ENCODE data around the gene CHIA.
A peak's percentile ranks its signal among the peaks of the same experiment; 100 is the strongest.
"Not testable (repeated sequence)": the region's sequence is repeated elsewhere in the genome, so short reads cannot be mapped to it uniquely, and the experiment has no call there.

Gene CHIA

DNA sequence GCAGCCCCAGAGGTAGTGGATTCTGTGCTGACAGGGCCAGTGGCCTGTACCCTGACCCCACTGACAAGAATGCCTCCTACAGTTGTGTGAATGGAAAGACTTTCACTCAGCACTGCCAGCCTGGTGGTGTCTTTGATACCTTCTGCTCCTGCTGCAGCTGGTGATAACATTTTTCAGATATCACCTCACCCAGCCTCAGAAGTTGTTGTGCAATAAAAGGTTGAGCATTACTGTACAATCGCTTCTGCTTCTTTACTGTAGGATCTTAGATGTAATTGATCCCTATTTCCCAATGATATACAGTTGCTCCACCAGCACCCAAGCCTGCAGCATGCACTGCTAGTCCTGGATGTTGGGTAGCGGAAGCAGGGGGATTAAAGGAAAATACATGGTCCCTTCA, 4.8 kb upstream of the CHIA start:
- no peak for DNase-seq (ENCODE audit: low spot score)

DNA sequence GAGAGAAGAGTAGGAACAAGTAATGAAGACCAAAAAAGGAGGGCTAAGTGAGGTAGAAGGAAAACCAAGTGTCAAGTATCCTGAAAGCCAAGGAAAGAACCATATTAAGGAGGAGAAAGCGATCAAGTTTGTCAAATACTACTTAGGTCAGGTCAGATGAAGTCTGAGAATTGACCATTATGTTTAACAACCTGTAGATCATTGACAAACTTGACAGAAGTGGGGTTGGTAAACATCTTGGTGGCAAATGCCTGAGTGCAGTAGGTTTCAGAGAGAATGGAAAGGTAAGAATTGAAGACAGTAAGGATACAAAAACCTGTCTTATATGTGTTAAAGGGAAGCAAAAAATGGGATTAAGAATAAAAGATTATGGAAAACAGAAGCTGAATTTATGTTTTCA, 3.7 kb upstream of the CHIA start:
- no peak for DNase-seq (ENCODE audit: low spot score)

DNA sequence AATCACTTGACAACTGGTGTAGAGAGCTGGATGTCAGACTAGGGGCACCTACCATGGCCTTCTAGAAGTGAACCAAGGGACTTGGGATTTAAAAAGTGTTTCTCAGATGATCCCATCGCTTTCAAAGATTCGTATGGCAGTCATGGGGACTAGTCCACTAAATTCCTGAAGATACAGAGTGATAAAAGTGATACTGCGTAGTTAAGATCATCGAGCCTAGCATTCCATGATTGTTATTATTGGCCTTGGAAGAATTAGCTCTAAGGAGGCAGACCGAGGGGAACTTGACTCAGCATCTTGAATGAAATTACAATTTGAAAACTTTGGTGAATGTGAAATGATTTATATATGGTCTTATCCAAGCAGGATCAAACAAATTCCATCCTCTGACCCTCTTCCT, 1.3 kb upstream of the CHIA start:
- DNase-seq (ENCODE audit: low spot score): no peak

DNA sequence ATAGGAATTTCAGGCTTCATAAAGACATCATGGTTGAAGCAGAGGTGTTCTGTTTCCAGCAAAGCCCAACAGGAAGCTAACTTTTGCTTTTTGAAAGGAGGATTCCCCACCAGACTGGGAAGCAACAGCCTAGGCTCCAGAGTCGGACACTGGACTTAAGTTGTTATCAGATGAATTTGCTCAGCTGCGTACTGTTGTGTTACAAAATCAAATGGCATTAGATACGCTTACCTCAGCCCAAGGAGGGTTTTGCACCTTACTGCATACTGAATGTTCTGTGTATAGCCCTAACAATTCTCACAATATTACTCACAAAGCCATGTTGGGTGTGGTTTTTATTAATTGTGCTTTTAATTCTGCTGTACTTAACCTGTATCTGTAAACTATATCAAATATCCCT, 547 bp upstream of the CHIA start:
- DNase-seq (ENCODE audit: low spot score): no peak

DNA sequence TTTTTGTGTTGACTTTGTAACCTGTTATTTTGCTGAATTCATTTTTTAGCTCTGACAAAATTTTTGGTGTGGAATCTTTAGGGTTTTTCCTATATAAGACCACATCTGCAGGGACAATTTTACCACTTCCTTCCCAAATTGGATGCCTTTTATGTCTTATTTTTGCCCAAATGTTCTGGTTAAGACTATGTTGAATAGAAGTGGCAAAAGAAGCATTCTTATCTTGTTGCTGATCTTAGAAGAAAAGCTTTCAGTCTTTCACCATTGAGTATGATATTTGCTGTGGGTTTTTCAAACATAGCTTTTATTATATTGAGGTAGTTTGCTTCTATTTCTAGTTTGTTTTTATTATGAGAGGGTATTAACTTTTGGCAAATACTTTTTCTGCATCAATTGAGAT, 3.7 kb downstream of the CHIA start:
- DNase-seq (ENCODE audit: low spot score): no peak

DNA sequence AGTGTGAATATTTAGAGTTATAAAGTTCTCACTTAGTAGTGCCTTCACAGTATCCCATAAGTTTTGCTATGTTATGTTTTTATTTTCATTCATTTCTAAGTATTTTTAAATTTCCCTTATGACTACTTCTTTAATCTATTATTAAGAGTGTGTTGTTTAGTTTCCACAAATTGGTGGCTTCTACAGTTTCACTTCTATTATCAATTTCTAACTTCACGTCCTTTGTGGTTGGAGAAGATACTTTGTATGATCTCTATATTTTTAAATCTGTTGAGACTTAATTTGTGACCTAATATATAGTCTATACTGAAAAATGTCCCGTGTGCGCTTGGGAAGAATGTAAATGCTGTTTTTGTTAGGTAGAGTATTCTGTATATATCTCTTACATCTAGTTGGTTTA, 11.7 kb downstream of the CHIA start:
- DNase-seq (ENCODE audit: low spot score): no peak

DNA sequence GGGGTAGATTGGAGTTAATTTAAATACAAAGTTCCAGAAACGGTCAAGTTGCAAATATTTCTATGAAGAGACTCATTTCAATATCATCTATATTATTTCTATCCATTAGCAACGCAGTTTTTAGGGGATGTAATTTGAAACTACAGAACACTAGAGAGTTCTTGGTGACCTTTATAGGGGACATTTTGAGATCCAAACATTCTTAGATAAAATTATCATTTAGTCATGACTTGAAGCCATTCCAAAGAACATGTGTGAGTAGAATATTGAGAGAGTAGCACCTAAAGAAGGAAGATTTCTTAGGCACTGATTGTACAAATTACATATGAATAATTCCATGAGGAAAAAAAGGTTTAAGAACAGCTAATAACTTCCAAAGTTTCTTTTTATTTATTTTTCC, 19.0 kb downstream of the CHIA start:
- no peak for DNase-seq (ENCODE audit: low spot score)

DNA sequence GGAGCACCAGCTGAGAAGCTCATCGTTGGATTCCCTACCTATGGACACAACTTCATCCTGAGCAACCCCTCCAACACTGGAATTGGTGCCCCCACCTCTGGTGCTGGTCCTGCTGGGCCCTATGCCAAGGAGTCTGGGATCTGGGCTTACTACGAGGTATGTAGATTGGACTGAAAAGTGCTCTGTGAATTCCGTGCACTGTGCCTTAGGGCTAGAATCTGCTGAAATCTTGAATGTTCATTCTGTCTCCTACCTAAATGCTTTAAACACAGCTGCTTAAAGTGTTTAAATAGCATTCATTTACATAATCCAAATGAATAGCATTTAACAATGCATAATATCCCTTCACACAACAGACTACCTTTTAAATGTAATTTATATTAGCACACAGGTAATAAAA, 27.9 kb downstream of the CHIA start:
- DNase-seq (ENCODE audit: low spot score): no peak

DNA sequence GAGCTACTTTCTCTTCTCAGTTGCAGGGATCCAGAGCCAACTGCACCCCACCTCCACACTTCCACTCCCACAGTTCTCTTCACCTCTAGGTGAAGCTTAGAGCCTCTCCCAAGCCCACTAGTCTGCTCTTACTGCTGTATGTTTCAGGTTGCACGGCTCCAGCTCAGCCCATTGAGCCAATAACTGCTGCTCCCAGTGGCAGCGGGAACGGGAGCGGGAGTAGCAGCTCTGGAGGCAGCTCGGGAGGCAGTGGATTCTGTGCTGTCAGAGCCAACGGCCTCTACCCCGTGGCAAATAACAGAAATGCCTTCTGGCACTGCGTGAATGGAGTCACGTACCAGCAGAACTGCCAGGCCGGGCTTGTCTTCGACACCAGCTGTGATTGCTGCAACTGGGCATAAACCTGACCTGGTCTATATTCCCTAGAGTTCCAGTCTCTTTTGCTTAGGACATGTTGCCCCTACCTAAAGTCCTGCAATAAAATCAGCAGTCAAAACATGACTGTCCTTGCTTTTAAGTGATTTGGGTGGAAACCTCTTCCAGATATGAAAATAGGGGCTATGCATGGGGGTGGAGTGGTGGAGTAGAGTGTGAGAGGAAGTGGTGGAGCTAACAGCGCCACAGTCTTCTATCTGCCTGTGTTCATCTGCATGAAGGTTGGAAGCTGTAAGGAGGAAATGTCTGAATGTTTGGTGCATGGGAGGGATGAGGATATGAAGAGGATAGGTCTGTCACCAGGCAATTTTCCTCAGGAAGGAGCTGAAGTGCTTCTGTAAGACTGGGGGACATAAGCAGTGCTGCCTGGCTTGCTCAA, 29.6 kb downstream of the CHIA start:
- DNase-seq (ENCODE audit: low spot score): no peak

DNA sequence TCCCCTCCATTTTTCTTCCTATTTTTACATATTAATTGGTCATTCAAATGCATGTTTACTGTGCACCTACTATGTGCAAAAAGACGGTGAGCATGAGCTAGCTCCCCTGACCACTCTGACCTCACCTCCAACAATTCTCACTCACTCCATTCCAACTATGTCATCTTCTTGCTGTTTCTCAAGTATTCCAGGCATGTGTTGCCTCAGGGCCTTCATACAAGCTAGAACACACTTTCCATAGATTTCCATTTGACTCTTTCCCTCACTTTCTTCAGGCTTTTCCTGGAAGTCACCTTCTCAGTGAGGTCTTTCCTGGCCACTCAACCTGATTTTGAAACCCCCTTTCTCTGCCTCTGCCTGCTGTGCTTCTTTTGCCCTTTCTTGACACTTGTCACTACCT, 32.6 kb downstream of the CHIA start:
- DNase-seq (ENCODE audit: low spot score): no peak

DNA sequence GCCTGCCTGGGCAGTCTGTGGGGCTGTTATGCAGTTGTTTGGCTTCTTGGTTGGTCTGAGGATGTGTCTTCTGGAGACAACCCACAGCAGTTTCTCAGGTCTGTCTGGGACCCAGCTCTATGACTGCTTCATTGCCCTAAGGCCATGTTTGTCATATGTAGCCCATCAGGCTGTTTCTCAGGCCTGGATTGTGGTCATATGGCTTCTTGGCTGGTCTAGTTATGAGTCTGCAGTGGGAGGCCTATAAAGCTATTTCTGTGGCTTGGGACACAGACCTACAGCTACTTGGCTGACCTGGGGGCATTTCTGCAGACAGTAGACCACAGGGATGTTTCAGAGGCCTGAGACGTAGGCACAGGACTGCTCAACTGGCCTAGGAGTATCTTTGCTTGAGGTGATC, 41.5 kb downstream of the CHIA start:
- no peak for DNase-seq (ENCODE audit: low spot score)

DNA sequence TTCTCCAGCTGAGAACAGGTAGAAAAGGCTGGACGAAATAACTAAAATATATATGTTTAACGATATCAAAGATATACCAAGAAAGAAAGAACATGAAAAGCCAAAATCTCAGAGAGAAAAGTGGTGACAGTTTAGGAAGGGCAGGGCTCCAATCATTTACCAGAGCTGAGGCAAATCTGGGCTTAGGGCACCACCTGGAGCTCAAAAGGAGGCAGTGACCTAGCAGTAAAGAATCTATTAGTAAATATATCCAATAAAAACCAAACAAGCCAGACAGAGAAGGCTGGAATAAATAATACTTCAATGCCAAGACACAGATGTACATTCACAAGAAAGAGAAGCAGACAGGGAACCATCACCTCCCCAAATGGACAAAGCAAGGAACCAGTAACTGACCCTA, 43.5 kb downstream of the CHIA start:
- DNase-seq (ENCODE audit: low spot score): no peak

DNA sequence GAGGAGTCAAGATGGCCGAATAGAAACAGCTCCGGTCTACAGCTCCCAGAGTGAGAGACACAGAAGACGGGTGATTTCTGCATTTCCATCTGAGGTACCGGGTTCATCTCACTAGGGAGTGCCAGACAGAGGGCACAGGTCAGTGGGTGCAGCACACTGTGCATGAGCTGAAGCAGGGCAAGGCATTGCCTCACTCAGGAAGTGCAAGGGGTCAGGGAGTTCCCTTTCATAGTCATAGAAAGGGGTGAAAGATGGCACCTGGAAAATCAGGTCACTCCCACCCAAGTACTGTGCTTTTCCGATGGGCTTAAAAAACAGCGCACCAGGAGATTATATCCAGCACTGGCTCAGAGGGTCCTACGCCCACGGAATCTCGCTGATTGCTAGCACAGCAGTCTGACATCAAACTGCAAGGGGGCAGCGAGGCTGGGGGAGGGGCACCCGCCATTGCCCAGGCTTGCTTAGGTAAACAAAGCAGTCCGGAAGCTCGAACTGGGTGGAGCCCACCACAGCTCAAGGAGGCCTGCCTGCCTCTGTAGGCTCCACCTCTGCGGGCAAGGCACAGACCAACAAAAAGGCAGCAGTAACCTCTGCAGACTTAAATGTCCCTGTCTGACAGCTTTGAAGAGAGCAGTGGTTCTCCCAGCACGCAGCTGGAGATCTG, 44.7 kb downstream of the CHIA start:
- DNase-seq (ENCODE audit: low spot score): not testable (repeated sequence)

DNA sequence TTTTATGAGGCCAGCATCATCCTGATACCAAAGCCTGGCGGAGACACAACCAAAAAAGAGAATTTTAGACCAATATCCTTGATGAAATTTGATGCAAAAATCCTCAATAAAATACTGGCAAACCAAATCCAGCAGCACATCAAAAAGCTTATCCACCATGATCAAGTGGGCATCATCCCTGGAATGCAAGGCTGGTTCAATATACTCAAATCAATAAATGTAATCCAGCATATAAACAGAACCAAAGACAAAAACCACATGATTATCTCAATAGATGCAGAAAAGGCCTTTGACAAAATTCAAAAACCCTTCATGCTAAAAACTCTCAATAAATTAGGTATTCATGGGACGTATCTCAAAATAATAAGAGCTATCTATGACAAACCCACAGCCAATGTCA, 48.2 kb downstream of the CHIA start:
- not testable (repeated sequence) for DNase-seq (ENCODE audit: low spot score)

DNA sequence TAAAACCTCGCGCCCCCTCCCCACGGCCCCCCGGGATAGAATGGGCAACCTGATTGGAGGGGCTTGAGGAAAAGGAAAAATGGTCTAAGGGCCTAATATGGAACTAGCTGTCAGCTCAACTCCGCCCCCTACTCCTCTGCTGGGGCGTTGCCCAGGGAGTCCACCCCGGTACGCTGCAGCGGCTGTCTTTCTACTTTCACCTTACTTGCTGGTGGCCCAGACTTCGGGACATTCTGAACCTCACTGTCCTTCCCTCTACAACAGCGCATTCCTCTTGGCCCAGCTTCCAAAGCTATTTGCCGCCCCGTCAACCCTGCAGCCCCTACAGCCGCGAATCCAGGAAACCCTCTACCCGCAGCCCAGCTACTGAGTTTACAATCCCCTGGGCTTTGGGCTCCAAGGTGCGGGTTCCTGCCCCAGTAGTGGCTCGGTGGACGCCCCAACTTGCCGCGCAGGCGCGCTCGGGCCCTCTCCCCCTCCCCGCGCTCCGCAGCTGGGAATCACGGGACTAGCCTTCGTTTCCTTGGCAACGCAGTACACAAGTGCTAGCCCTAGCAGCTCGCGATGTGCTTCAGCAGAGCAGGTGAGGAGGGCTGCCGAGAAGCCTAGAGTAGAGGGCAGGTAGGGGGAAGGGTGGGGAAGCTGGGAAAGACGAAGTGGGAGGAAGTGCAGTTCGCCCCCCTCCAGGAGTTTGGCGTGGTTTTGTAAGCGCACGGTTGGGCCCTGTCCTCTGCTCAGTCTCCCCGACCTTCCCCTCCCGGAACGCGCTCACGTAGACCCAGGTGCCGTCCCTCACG, 55.6 kb downstream of the CHIA start:
- DNase-seq (ENCODE audit: low spot score): peak; percentile 84

DNA sequence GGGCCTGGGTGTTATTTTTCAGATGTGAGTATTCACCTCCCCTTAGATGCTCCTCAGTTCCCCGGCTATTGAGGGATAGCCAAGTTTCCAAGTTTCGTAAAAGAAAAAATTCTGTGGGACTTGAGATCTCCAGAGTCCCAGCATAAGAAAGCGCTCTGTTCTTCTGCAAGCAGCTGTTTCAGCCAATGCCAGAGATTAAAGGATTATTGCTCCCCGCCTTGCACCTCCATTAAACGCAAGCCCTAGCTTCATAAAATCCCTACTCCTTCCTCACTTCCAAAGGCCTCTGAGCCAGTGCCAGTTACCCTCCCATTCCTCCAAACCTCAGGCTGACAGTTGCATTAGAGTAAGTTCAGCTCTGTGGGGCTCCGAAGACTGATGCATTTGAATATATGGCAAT, 56.4 kb downstream of the CHIA start:
- no peak for DNase-seq (ENCODE audit: low spot score)

DNA sequence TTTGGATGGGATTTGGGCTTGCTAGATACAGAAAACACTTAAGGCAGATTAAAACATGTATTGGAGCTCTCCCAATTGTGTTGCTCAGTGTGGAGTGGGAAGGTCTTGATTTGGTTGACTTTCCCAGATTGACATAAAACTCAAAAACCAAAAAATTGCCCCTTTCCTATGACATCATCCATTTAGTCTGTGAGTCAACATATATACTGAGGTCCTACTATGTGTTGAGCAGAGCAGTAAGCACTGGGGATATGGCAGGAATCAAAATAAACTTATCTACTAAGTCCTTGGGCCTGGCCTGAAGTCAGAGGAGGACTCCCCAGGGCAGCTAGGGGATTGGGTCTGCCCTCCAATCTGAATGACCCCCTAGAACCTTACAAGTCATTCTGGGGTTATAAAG, 61.0 kb downstream of the CHIA start:
- no peak for DNase-seq (ENCODE audit: low spot score)

DNA sequence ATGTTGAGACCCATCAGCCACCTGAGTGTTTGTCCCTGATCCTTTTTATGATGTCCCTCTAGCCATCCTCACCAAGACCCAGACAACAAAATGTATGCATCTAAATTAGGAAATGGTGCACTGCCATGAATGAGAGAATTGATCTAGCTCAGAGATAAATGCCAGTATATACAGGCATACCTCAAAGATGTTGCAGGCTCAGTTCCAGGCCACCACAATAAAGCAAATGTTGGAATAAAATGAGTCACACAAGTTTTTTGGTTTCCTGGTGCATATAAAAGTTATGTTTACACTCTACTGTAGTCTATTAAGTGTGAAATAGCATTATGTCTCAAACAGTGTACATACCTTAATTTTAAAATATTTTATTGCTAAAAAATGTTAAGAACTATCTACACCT, 63.9 kb downstream of the CHIA start:
- DNase-seq (ENCODE audit: low spot score): no peak

DNA sequence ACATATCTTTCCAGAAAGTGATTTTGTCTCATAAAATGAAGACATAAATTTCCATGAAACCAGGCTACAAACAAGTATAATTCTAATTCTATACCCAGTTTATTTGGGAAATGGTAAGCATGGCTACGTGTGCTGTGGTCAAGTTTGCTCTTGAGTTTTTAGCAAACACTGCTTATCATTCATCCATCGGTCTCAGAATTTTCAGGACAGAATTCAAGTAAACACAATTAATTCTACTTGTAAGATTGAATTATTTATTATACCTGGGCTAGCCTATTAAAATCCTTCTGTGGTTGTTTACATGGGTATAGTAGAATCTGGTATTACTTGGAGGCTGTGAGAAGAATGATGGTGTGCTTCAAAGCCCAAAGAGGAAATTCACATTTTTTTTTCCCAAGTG, 68.3 kb downstream of the CHIA start:
- no peak for DNase-seq (ENCODE audit: low spot score)

DNA sequence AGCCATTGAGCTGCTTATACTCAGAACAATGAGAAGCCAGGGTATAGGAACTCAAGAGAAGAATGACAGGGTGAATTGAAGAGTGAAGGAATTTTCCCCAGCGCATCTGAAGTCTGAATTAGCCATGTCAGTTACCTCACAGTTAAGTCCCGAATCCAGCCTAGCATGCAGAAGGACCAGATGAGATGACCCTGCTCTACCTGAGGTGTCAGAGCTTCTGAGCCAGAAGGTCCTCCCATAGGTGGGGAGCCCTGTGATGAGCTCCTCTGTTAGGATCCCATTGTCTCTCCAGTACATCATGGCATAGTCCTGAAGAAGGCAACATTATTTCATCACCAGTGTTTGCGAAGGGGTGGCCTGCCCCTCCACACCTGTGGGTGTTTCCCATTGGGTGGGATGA, 68.7 kb downstream of the CHIA start:
- no peak for DNase-seq (ENCODE audit: low spot score)

DNA sequence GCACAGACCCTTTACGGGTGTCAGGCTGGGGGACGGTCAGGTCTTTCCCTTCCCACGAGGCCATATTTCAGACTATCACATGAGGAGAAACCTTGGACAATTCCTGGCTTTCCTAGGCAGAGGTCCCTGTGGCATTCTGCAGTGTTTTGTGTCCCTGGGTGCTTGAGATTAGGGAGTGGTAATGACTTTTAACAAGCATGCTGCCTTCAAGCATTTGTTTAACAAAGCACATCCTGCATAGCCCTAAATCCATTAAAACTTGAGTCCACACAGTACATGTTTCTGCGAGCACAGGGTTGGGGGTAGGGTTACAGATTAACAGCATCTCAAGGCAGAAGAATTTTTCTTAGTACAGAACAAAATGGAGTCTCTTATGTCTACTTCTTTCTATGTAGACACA, 69.6 kb downstream of the CHIA start:
- DNase-seq (ENCODE audit: low spot score): not testable (repeated sequence)

DNA sequence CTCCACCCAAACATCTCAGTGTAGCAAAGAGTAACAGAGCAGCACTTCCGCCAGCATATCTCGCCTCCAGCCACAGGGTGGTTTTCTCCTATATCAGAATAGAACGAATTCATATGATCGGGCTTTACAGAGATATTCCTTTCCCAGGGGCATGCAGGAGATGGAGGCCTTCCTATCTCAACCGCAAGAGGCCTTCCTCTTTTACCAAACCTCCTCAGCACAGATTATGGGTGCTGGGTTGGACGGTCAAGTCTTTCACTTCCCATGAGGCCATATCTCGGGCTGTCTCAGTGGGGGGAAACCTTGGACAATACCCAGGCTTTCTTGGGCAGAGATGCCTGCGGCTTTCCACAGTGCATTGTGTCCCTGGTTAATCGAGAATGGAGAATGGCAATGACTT, 71.1 kb downstream of the CHIA start:
- no peak for DNase-seq (ENCODE audit: low spot score)

DNA sequence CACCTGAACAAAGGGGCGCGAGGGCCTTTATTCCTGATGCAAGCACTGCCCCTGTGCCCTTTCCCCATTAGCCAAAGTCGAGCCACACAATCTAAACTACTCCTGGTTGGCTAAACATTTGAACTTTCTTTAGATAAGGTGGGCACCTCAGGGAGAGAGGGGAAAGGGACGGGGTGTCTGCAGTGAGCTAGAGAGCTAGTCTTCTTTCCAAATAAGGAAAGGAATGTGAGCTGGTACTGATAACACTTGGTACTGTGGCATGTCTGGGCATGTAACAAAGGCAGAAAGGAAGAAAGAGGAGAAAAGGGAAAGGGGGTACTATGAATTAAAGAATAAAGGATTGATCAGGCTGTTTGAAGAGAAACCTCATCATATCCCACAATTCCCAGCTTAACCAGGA, 74.0 kb downstream of the CHIA start:
- no peak for DNase-seq (ENCODE audit: low spot score)

Measured in left forelimb (tissue), 1 donor.